K562 (cell line): ENCODE measurements around the gene UQCRC1.

ENCODE experiments used
- CREM ChIP-seq: IDR thresholded peaks from 2 replicates; pipeline ENCODE4 v1.6.1; 2014; ENCODE audit warnings: antibody characterized with exemption, low read depth
- DPF2 ChIP-seq: fragments of 450-650 bp; IDR thresholded peaks from 2 replicates; pipeline ENCODE4 v1.6.1; 2016
- EZH2 ChIP-seq: IDR thresholded peaks from 2 replicates; pipeline ENCODE4 v1.6.1; 2012; ENCODE audit warnings: low read depth, mild to moderate bottlenecking, inconsistent platforms, low read length, borderline replicate concordance
- GABPA ChIP-seq: fragments of 200-800 bp; sonication (Bioruptor generic); conservative IDR thresholded peaks from 2 replicates; pipeline ENCODE4 v1.6.1; 2016; ENCODE audit warnings: low read depth, missing genetic modification characterization, missing compliant biosample characterization
- NR2F6 ChIP-seq: fragments of 450-650 bp; formaldehyde crosslinking; IDR thresholded peaks from 2 replicates; pipeline ENCODE4 v1.4.0; 2020; ENCODE audit warnings: mild to moderate bottlenecking
- TBP ChIP-seq: optimal IDR thresholded peaks from 2 replicates; pipeline ENCODE3; 2011; ENCODE audit warnings: low read depth, low read length, improper control_type of control experiment
- TRIM28 ChIP-seq: fragments of 450-650 bp; IDR thresholded peaks from 2 replicates; pipeline ENCODE4 v1.6.1; 2017
- ZBTB12 ChIP-seq: fragments of 250-450 bp; sonication (Bioruptor Pico); IDR thresholded peaks from 2 replicates; pipeline ENCODE4 v1.4.0; 2020
- ZBTB17 ChIP-seq: fragments of 450-650 bp; formaldehyde crosslinking; IDR thresholded peaks from 2 replicates; pipeline ENCODE4 v1.4.0; 2020; ENCODE audit warnings: mild to moderate bottlenecking
- ZC3H4 ChIP-seq: sonication (generic); formaldehyde crosslinking; IDR thresholded peaks from 2 replicates; pipeline ENCODE4 v1.9.0; 2021; ENCODE audit warnings: missing genetic modification reagents, borderline replicate concordance
- TF ChIP-seq, protein P1 (sequence below), 3 experiments: IDR thresholded peaks in 2 of 3; conservative IDR thresholded peaks in 1 of 3; 2 replicates each; pipeline ENCODE4 v1.5.1; 2011 to 2012; ENCODE audit warnings: low read length in 3 of 3, mild to moderate bottlenecking in 3 of 3, control low read depth in 2 of 3, improper control_type of control experiment in 1 of 3, inconsistent platforms in 1 of 3, low read depth in 1 of 3, mixed read lengths in 1 of 3, moderate library complexity in 1 of 3; ENCODE audit not compliant: insufficient read depth in 2 of 3
- TF ChIP-seq, protein P2 (sequence below): sonication (generic); formaldehyde crosslinking; IDR thresholded peaks from 2 replicates; pipeline ENCODE4 v1.8.1; 2022; ENCODE audit warnings: missing genetic modification reagents
- TF ChIP-seq, protein P3 (sequence below): fragments of 450-650 bp; IDR thresholded peaks from 2 replicates; pipeline ENCODE4 v1.6.1; 2016; ENCODE audit warnings: mild to moderate bottlenecking, moderate library complexity

DNA sequence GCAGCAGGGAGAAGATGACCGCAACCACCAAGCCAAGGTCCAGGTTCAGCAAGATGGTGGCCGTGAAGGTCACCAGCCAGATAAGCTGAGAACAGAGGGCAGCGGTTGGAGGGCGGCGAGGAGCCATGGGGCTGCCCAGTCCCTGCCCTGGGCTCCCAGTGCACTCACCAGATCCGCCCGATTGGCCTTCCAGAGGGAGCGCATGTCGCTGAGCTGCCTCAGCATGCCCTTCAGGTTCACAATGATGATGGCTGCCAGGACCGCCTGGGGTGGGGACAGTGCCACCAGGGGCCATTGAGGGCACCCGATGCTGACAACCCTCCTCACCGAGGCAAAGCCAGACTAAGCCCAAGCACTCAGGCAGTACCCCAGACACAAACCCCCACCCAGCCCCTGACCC, 20.4 kb upstream of the UQCRC1 start:
- TF ChIP-seq, protein P1, sequence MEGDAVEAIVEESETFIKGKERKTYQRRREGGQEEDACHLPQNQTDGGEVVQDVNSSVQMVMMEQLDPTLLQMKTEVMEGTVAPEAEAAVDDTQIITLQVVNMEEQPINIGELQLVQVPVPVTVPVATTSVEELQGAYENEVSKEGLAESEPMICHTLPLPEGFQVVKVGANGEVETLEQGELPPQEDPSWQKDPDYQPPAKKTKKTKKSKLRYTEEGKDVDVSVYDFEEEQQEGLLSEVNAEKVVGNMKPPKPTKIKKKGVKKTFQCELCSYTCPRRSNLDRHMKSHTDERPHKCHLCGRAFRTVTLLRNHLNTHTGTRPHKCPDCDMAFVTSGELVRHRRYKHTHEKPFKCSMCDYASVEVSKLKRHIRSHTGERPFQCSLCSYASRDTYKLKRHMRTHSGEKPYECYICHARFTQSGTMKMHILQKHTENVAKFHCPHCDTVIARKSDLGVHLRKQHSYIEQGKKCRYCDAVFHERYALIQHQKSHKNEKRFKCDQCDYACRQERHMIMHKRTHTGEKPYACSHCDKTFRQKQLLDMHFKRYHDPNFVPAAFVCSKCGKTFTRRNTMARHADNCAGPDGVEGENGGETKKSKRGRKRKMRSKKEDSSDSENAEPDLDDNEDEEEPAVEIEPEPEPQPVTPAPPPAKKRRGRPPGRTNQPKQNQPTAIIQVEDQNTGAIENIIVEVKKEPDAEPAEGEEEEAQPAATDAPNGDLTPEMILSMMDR (IDR thresholded peaks at IDR 0.05 in 2 of 3, conservative IDR thresholded peaks at IDR 0.05 in 1 of 3; ENCODE audit: insufficient read depth in 2 of 3, low read depth in 1 of 3, low read length in 3 of 3): no peak
- TF ChIP-seq GABPA (tag): no peak
- TF ChIP-seq ZC3H4 (CRISPR knock-in tag): no peak
- TF ChIP-seq, protein P2, sequence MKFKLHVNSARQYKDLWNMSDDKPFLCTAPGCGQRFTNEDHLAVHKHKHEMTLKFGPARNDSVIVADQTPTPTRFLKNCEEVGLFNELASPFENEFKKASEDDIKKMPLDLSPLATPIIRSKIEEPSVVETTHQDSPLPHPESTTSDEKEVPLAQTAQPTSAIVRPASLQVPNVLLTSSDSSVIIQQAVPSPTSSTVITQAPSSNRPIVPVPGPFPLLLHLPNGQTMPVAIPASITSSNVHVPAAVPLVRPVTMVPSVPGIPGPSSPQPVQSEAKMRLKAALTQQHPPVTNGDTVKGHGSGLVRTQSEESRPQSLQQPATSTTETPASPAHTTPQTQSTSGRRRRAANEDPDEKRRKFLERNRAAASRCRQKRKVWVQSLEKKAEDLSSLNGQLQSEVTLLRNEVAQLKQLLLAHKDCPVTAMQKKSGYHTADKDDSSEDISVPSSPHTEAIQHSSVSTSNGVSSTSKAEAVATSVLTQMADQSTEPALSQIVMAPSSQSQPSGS (CRISPR knock-in tag): no peak
- TF ChIP-seq TBP: no peak
- no peak for TF ChIP-seq TRIM28
- TF ChIP-seq ZBTB12 (CRISPR knock-in tag): no peak
- no peak for TF ChIP-seq CREM
- no peak for TF ChIP-seq ZBTB17
- no peak for TF ChIP-seq DPF2
- TF ChIP-seq EZH2: no peak
- TF ChIP-seq, protein P3, sequence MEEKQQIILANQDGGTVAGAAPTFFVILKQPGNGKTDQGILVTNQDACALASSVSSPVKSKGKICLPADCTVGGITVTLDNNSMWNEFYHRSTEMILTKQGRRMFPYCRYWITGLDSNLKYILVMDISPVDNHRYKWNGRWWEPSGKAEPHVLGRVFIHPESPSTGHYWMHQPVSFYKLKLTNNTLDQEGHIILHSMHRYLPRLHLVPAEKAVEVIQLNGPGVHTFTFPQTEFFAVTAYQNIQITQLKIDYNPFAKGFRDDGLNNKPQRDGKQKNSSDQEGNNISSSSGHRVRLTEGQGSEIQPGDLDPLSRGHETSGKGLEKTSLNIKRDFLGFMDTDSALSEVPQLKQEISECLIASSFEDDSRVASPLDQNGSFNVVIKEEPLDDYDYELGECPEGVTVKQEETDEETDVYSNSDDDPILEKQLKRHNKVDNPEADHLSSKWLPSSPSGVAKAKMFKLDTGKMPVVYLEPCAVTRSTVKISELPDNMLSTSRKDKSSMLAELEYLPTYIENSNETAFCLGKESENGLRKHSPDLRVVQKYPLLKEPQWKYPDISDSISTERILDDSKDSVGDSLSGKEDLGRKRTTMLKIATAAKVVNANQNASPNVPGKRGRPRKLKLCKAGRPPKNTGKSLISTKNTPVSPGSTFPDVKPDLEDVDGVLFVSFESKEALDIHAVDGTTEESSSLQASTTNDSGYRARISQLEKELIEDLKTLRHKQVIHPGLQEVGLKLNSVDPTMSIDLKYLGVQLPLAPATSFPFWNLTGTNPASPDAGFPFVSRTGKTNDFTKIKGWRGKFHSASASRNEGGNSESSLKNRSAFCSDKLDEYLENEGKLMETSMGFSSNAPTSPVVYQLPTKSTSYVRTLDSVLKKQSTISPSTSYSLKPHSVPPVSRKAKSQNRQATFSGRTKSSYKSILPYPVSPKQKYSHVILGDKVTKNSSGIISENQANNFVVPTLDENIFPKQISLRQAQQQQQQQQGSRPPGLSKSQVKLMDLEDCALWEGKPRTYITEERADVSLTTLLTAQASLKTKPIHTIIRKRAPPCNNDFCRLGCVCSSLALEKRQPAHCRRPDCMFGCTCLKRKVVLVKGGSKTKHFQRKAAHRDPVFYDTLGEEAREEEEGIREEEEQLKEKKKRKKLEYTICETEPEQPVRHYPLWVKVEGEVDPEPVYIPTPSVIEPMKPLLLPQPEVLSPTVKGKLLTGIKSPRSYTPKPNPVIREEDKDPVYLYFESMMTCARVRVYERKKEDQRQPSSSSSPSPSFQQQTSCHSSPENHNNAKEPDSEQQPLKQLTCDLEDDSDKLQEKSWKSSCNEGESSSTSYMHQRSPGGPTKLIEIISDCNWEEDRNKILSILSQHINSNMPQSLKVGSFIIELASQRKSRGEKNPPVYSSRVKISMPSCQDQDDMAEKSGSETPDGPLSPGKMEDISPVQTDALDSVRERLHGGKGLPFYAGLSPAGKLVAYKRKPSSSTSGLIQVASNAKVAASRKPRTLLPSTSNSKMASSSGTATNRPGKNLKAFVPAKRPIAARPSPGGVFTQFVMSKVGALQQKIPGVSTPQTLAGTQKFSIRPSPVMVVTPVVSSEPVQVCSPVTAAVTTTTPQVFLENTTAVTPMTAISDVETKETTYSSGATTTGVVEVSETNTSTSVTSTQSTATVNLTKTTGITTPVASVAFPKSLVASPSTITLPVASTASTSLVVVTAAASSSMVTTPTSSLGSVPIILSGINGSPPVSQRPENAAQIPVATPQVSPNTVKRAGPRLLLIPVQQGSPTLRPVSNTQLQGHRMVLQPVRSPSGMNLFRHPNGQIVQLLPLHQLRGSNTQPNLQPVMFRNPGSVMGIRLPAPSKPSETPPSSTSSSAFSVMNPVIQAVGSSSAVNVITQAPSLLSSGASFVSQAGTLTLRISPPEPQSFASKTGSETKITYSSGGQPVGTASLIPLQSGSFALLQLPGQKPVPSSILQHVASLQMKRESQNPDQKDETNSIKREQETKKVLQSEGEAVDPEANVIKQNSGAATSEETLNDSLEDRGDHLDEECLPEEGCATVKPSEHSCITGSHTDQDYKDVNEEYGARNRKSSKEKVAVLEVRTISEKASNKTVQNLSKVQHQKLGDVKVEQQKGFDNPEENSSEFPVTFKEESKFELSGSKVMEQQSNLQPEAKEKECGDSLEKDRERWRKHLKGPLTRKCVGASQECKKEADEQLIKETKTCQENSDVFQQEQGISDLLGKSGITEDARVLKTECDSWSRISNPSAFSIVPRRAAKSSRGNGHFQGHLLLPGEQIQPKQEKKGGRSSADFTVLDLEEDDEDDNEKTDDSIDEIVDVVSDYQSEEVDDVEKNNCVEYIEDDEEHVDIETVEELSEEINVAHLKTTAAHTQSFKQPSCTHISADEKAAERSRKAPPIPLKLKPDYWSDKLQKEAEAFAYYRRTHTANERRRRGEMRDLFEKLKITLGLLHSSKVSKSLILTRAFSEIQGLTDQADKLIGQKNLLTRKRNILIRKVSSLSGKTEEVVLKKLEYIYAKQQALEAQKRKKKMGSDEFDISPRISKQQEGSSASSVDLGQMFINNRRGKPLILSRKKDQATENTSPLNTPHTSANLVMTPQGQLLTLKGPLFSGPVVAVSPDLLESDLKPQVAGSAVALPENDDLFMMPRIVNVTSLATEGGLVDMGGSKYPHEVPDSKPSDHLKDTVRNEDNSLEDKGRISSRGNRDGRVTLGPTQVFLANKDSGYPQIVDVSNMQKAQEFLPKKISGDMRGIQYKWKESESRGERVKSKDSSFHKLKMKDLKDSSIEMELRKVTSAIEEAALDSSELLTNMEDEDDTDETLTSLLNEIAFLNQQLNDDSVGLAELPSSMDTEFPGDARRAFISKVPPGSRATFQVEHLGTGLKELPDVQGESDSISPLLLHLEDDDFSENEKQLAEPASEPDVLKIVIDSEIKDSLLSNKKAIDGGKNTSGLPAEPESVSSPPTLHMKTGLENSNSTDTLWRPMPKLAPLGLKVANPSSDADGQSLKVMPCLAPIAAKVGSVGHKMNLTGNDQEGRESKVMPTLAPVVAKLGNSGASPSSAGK: no peak
- TF ChIP-seq NR2F6: no peak
